HG02870 (cell line): ENCODE results near the gene TEF.
"Not testable (repeated sequence)": the region's sequence is repeated elsewhere in the genome, so short reads cannot be mapped to it uniquely, and the experiment has no call there.

Source experiments
- ATAC-seq: cut with Tn5 transposase; IDR thresholded peaks from one replicate; pipeline ENCODE4 v1.9.1; 2021; ENCODE audit warnings: mild to moderate bottlenecking, moderate library complexity; ENCODE audit not compliant: unreplicated experiment

Gene TEF

GRCh38 chr22:41417622-41418390 is 36.1 kb downstream of the TEF start:
- ATAC-seq = no peak

GRCh38 chr22:41418717-41419116 is 37.0 kb downstream of the TEF start:
- ATAC-seq = no peak

GRCh38 chr22:41425660-41426365 is 44.1 kb downstream of the TEF start:
- no peak for ATAC-seq

- ATAC-seq = no peak
Observed at GRCh38 chr22:41429232-41429950, 47.6 kb downstream of the TEF start.

- no peak for ATAC-seq
Observed at GRCh38 chr22:41429951-41430332, 48.2 kb downstream of the TEF start.

- no peak for ATAC-seq
Observed at GRCh38 chr22:41431656-41432055, 49.9 kb downstream of the TEF start.

- not testable (repeated sequence) for ATAC-seq
Observed at GRCh38 chr22:41433480-41433879, 51.7 kb downstream of the TEF start.

GRCh38 chr22:41434361-41435003 is 52.7 kb downstream of the TEF start:
- not testable (repeated sequence) for ATAC-seq

- ATAC-seq = no peak
Observed at GRCh38 chr22:41435560-41435959, 53.8 kb downstream of the TEF start.

GRCh38 chr22:41436322-41437113 is 54.8 kb downstream of the TEF start:
- no peak for ATAC-seq

- no peak for ATAC-seq
Observed at GRCh38 chr22:41437198-41437597, 55.5 kb downstream of the TEF start.

- not testable (repeated sequence) for ATAC-seq
Observed at GRCh38 chr22:41440511-41440910, 58.8 kb downstream of the TEF start.

- ATAC-seq = no peak
Observed at GRCh38 chr22:41442240-41442792, 60.6 kb downstream of the TEF start.

GRCh38 chr22:41444360-41445128 is 62.8 kb downstream of the TEF start:
- ATAC-seq = peak; percentile 52

- no peak for ATAC-seq
Observed at GRCh38 chr22:41445129-41446056, 63.7 kb downstream of the TEF start.

- ATAC-seq = no peak
Observed at GRCh38 chr22:41446057-41446501, 64.3 kb downstream of the TEF start.

GRCh38 chr22:41446639-41447434 is 65.1 kb downstream of the TEF start, which contains the start of gene TOB2:
TOB2 (minus strand) TSS chr22:41446801; CDS start chr22:41437345, 9,456 bp downstream.
- ATAC-seq = peak; percentile 32
